Lower leg skin (tissue), 3 donors: ENCODE results near the gene AKR1C1.
"Not testable (repeated sequence)": the region's sequence is repeated elsewhere in the genome, so short reads cannot be mapped to it uniquely, and the experiment has no call there.

Source experiments
- POLR2A ChIP-seq, 2 donors: fragments of 450-650 bp; IDR thresholded peaks; one replicate each; pipeline ENCODE4 v1.6.1; 2016 to 2017; ENCODE audit warnings: antibody characterized with exemption in 2 of 2, mild to moderate bottlenecking in 1 of 2, moderate library complexity in 1 of 2
- TF ChIP-seq, protein P1 (sequence below), 3 donors: fragments of 450-650 bp; IDR thresholded peaks; one replicate each; pipeline ENCODE4 v1.5.1; 2016; ENCODE audit warnings: antibody characterized with exemption in 3 of 3, mild to moderate bottlenecking in 3 of 3, moderate library complexity in 2 of 3

DNA sequence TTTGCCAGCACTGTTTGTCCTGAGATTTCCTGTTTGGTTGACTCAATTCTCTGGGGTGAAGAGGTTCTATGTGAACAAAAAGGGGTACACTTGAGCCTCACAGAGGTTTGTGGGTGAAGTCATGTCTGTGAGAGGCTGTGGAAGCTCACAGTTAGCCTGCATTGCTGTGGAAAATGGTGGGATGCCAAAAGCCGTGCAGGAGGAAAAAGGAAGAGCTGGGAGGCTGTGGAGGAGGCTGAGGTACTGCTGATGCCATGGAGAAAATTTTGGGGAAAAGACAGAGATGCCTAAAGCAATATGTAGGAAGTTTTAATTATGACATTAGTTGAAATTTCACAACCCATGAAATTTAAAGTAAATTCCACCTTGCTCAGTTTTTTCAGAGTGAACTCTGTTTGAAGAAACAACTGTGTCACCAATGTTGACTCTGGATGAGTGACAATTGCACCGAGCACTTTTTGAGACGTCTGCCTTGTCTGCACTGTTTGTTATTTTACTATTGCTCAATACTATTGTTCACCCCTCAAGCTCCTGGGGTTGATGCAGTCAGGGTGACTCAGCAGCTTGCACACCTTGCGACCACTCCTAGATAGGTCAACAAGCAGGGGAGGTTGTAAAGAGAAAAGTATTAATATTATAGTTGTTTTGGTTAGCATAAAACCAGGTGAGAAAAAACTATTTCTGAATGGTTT lies 45.8 kb downstream of the AKR1C1 start:
- TF ChIP-seq, protein P1, sequence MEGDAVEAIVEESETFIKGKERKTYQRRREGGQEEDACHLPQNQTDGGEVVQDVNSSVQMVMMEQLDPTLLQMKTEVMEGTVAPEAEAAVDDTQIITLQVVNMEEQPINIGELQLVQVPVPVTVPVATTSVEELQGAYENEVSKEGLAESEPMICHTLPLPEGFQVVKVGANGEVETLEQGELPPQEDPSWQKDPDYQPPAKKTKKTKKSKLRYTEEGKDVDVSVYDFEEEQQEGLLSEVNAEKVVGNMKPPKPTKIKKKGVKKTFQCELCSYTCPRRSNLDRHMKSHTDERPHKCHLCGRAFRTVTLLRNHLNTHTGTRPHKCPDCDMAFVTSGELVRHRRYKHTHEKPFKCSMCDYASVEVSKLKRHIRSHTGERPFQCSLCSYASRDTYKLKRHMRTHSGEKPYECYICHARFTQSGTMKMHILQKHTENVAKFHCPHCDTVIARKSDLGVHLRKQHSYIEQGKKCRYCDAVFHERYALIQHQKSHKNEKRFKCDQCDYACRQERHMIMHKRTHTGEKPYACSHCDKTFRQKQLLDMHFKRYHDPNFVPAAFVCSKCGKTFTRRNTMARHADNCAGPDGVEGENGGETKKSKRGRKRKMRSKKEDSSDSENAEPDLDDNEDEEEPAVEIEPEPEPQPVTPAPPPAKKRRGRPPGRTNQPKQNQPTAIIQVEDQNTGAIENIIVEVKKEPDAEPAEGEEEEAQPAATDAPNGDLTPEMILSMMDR (IDR thresholded peaks at IDR 0.05), result not testable (repeated sequence)
- not testable (repeated sequence) for TF ChIP-seq POLR2A (IDR thresholded peaks at IDR 0.05)
